Activated naive CD8-positive, alpha-beta T cell treated with anti-CD3 and anti-CD28 coated beads, Interleukin-2, amount 50 U/mL, for 24 hours (primary cell): ENCODE results near the gene RAC3.

Experiments
- ATAC-seq: fragments of 150-1000 bp; cut with Tn5 transposase; one replicate; pipeline ENCODE4 v1.10.0; 2021
- DNase-seq: peaks from one replicate; pipeline ENCODE4 v3.0.0; 2021
- H3K27ac Mint-ChIP-seq: one replicate; pipeline ENCODE4 v1.8.0; 2021; ENCODE audit warnings: mild to moderate bottlenecking, mixed read lengths
- H3K27me3 Mint-ChIP-seq: one replicate; pipeline ENCODE4 v1.8.0; 2021; ENCODE audit warnings: mixed read lengths
- H3K36me3 Mint-ChIP-seq: one replicate; pipeline ENCODE4 v1.8.0; 2021; ENCODE audit warnings: low read depth, mixed read lengths
- H3K4me1 Mint-ChIP-seq: one replicate; pipeline ENCODE4 v1.8.0; 2021; ENCODE audit warnings: mixed read lengths
- H3K4me3 Mint-ChIP-seq: one replicate; pipeline ENCODE4 v1.8.0; 2021; ENCODE audit warnings: mild to moderate bottlenecking, moderate library complexity, mixed read lengths
- H3K9me3 Mint-ChIP-seq: one replicate; pipeline ENCODE4 v1.8.0; 2021; ENCODE audit warnings: mixed read lengths

RAC3 gene

GRCh38 chr17:82055023-82055964 lies 23.8 kb downstream of the RAC3 start:
- ATAC-seq (no peak), DNase-seq (no peak)
- no peaks in the 10 kb centered on the region for H3K27me3 Mint-ChIP-seq
- no peaks in the 10 kb centered on the region for H3K9me3 Mint-ChIP-seq
- H3K27ac Mint-ChIP-seq: no peak overlapping the region
- H3K4me1 Mint-ChIP-seq: peaks cover 17% of the 10 kb centered on the region
- H3K36me3 Mint-ChIP-seq: peaks cover 7% of the 10 kb centered on the region
- no peak overlapping the region for H3K4me3 Mint-ChIP-seq

GRCh38 chr17:82055965-82056728 lies 24.7 kb downstream of the RAC3 start:
- Mint-ChIP-seq H3K27ac (no peak overlapping the region), H3K9me3 (no peaks in the 10 kb centered on the region), H3K36me3 (peaks cover 7% of the 10 kb centered on the region), H3K27me3 (no peaks in the 10 kb centered on the region), H3K4me3 (no peak overlapping the region), H3K4me1 (peaks cover 11% of the 10 kb centered on the region)
- no peak for ATAC-seq
- no peak for DNase-seq

GRCh38 chr17:82056729-82057621 lies 25.5 kb downstream of the RAC3 start:
- ATAC-seq (no peak), DNase-seq (no peak)
- H3K27me3 Mint-ChIP-seq: no peaks in the 10 kb centered on the region
- no peaks in the 10 kb centered on the region for H3K9me3 Mint-ChIP-seq
- H3K27ac Mint-ChIP-seq: no peak overlapping the region
- H3K4me1 Mint-ChIP-seq: peaks cover 11% of the 10 kb centered on the region
- no peak overlapping the region for H3K4me3 Mint-ChIP-seq
- peaks cover 7% of the 10 kb centered on the region for H3K36me3 Mint-ChIP-seq

GRCh38 chr17:82058230-82058854 lies 26.9 kb downstream of the RAC3 start:
- Mint-ChIP-seq H3K9me3 (no peaks in the 10 kb centered on the region), H3K36me3 (peaks cover 7% of the 10 kb centered on the region), H3K27ac (no peak overlapping the region), H3K4me1 (peaks cover 5% of the 10 kb centered on the region), H3K4me3 (no peak overlapping the region), H3K27me3 (no peaks in the 10 kb centered on the region)
- DNase-seq (no peak), ATAC-seq (no peak)

- Mint-ChIP-seq H3K4me1 (peaks cover under 1% of the 10 kb centered on the region), H3K36me3 (peaks cover 7% of the 10 kb centered on the region), H3K4me3 (no peak overlapping the region), H3K27me3 (no peaks in the 10 kb centered on the region), H3K9me3 (no peaks in the 10 kb centered on the region), H3K27ac (no peak overlapping the region)
- DNase-seq: no peak
- no peak for ATAC-seq
Measured at GRCh38 chr17:82058855-82059249, 27.4 kb downstream of the RAC3 start.

- H3K4me1 Mint-ChIP-seq: peaks cover 6% of the 10 kb centered on the region
- no peak overlapping the region for H3K27ac Mint-ChIP-seq
- peaks cover 7% of the 10 kb centered on the region for H3K36me3 Mint-ChIP-seq
- H3K9me3 Mint-ChIP-seq: no peaks in the 10 kb centered on the region
- H3K4me3 Mint-ChIP-seq: no peak overlapping the region
- ATAC-seq (no peak), DNase-seq (no peak)
- H3K27me3 Mint-ChIP-seq: no peaks in the 10 kb centered on the region
Measured at GRCh38 chr17:82059272-82060000, 28.0 kb downstream of the RAC3 start.

GRCh38 chr17:82060001-82060380 lies 28.5 kb downstream of the RAC3 start:
- Mint-ChIP-seq H3K27me3 (no peaks in the 10 kb centered on the region), H3K36me3 (peaks cover 7% of the 10 kb centered on the region), H3K27ac (no peak overlapping the region), H3K4me3 (no peak overlapping the region), H3K9me3 (no peaks in the 10 kb centered on the region), H3K4me1 (peaks cover 7% of the 10 kb centered on the region)
- no peak for DNase-seq
- ATAC-seq: no peak

GRCh38 chr17:82060614-82061013 lies 29.1 kb downstream of the RAC3 start:
- H3K4me3 Mint-ChIP-seq: no peak overlapping the region
- H3K27ac Mint-ChIP-seq: no peak overlapping the region
- ATAC-seq (no peak), DNase-seq (no peak)
- H3K36me3 Mint-ChIP-seq: peaks cover 7% of the 10 kb centered on the region
- peaks cover 7% of the 10 kb centered on the region for H3K4me1 Mint-ChIP-seq
- H3K27me3 Mint-ChIP-seq: no peaks in the 10 kb centered on the region
- no peaks in the 10 kb centered on the region for H3K9me3 Mint-ChIP-seq

- no peak overlapping the region for H3K27ac Mint-ChIP-seq
- no peaks in the 10 kb centered on the region for H3K9me3 Mint-ChIP-seq
- DNase-seq: no peak
- ATAC-seq: no peak
- no peak overlapping the region for H3K4me3 Mint-ChIP-seq
- H3K36me3 Mint-ChIP-seq: peaks cover 5% of the 10 kb centered on the region
- peaks cover 11% of the 10 kb centered on the region for H3K4me1 Mint-ChIP-seq
- H3K27me3 Mint-ChIP-seq: no peaks in the 10 kb centered on the region
Measured at GRCh38 chr17:82061047-82061925, 29.8 kb downstream of the RAC3 start.

GRCh38 chr17:82062076-82062983 lies 30.9 kb downstream of the RAC3 start:
- H3K4me1 Mint-ChIP-seq: peaks cover 16% of the 10 kb centered on the region
- no peak for ATAC-seq
- no peak overlapping the region for H3K4me3 Mint-ChIP-seq
- no peak overlapping the region for H3K27ac Mint-ChIP-seq
- no peaks in the 10 kb centered on the region for H3K9me3 Mint-ChIP-seq
- no peaks in the 10 kb centered on the region for H3K27me3 Mint-ChIP-seq
- no peak for DNase-seq
- peaks cover 5% of the 10 kb centered on the region for H3K36me3 Mint-ChIP-seq

GRCh38 chr17:82062984-82063368 lies 31.5 kb downstream of the RAC3 start:
- Mint-ChIP-seq H3K27ac (no peak overlapping the region), H3K4me3 (no peak overlapping the region), H3K9me3 (no peaks in the 10 kb centered on the region), H3K27me3 (no peaks in the 10 kb centered on the region), H3K4me1 (peaks cover 16% of the 10 kb centered on the region), H3K36me3 (peaks cover 2% of the 10 kb centered on the region)
- ATAC-seq (no peak), DNase-seq (no peak)
